PC-3 (cell line): ENCODE measurements around the gene WEE2. TPM values are rescaled to one million over a fixed set of nuclear protein-coding genes. Genes with fewer than 3 reads are reported as not detected.
A peak's percentile ranks its signal among the peaks of the same experiment; 100 is the strongest.

Experiments used
- ATAC-seq: fragments of 200-7000 bp; cut with Tn5 transposase; 2 replicates; pipeline ENCODE4 v1.9.1; 2020; ENCODE audit warnings: mild to moderate bottlenecking, moderate library complexity
- BruUV-seq: library from RNA; stranded (reverse); fragments of 400-500 nt; replicated peaks from 2 replicates; lab custom pipeline; 2021; lab: Mats Ljungman, UMichigan
- CTCF ChIA-PET: fragments of 300-600 bp; sonication (Branson Sonifier 250); formaldehyde crosslinking; loops from one replicate; lab custom pipeline; 2022; ENCODE audit warnings: antibody characterized with exemption; lab: Charles Lee
- POLR2A ChIA-PET: fragments of 300-600 bp; sonication (Branson Sonifier 250); formaldehyde crosslinking; loops from one replicate; lab custom pipeline; 2022; ENCODE audit warnings: antibody characterized with exemption; ENCODE audit not compliant: unreplicated experiment; lab: Charles Lee
- DNase-seq: peaks from one replicate; pipeline ENCODE4 v3.0.0-alpha.2; 2015
- H2AFZ ChIP-seq: fragments of 300-600 bp; sonication (generic); 2 replicates; pipeline ENCODE4 v1.6.0; 2016; ENCODE audit warnings: antibody characterized with exemption, low read length
- H3F3A ChIP-seq: fragments of 300-600 bp; sonication (generic); one replicate; pipeline ENCODE4 v1.6.0; 2017; ENCODE audit warnings: antibody characterized with exemption, low read length, control low read depth, mild to moderate bottlenecking; ENCODE audit not compliant: unreplicated experiment
- H3K27ac ChIP-seq: fragments of 300-600 bp; sonication (generic); 2 replicates; pipeline ENCODE4 v1.5.1; 2016; ENCODE audit warnings: mild to moderate bottlenecking, low read length
- H3K27me3 ChIP-seq: fragments of 300-600 bp; sonication (generic); 2 replicates; pipeline ENCODE4 v1.6.1; 2016; ENCODE audit warnings: low read length, mixed read lengths
- H3K36me3 ChIP-seq: fragments of 300-600 bp; sonication (generic); 2 replicates; pipeline ENCODE4 v1.6.1; 2016; ENCODE audit warnings: low read depth, mixed run types, low read length, mixed read lengths
- H3K4me1 ChIP-seq: fragments of 300-600 bp; sonication (generic); 2 replicates; pipeline ENCODE4 v1.5.1; 2016; ENCODE audit warnings: low read length; ENCODE audit not compliant: insufficient read depth
- H3K4me2 ChIP-seq: fragments of 300-600 bp; sonication (generic); 2 replicates; pipeline ENCODE4 v1.6.0; 2016; ENCODE audit warnings: low read length
- H3K4me3 ChIP-seq: fragments of 300-600 bp; sonication (generic); 2 replicates; pipeline ENCODE4 v1.5.1; 2016; ENCODE audit warnings: mild to moderate bottlenecking, low read length, mixed read lengths
- H3K79me2 ChIP-seq: fragments of 300-600 bp; sonication (generic); 2 replicates; pipeline ENCODE4 v1.6.1; 2017; ENCODE audit warnings: low read length, mixed read lengths
- H3K9ac ChIP-seq: fragments of 300-600 bp; sonication (generic); 2 replicates; pipeline ENCODE4 v1.6.0; 2016; ENCODE audit warnings: mild to moderate bottlenecking, low read length
- H3K9me2 ChIP-seq: fragments of 300-600 bp; sonication (generic); replicated peaks from 2 replicates; pipeline ENCODE4 v1.6.1; 2016; ENCODE audit warnings: mixed run types, low read length, mixed read lengths
- H3K9me3 ChIP-seq: fragments of 300-600 bp; sonication (generic); 2 replicates; pipeline ENCODE4 v1.6.1; 2016; ENCODE audit warnings: low read length, mixed read lengths
- H4K20me1 ChIP-seq: fragments of 300-600 bp; sonication (generic); 2 replicates; pipeline ENCODE4 v1.6.1; 2016; ENCODE audit warnings: low read length, mixed read lengths
- EZH2 ChIP-seq: fragments of 300-600 bp; sonication (generic); IDR thresholded peaks from one replicate; pipeline ENCODE4 v1.6.1; 2017; ENCODE audit warnings: antibody characterized with exemption, mild to moderate bottlenecking, low read length; ENCODE audit not compliant: unreplicated experiment
- EZH2phosphoT487 ChIP-seq: fragments of 300-600 bp; sonication (generic); IDR thresholded peaks from 2 replicates; pipeline ENCODE4 v1.6.1; 2018; ENCODE audit warnings: mild to moderate bottlenecking, antibody characterized with exemption, low read length, borderline replicate concordance
- intact Hi-C: fragments of 100-400 bp; cut with micrococcal nuclease; formaldehyde crosslinking; loops from 2 replicates; pipeline ENCODE4 v1.9.0; 2023
- total RNA-seq: library from RNA; depleted of rRNA; stranded (reverse); fragments of >200 nt; gene quantifications from 2 replicates; pipeline ENCODE4 v1.2.3, GENCODE V29; 2014
- TF ChIP-seq, protein P1 (sequence below): fragments of 300-600 bp; sonication (generic); conservative IDR thresholded peaks from 2 replicates; pipeline ENCODE4 v1.5.1; 2017; ENCODE audit warnings: antibody characterized with exemption, low read depth, mild to moderate bottlenecking, low read length

The WEE2 gene
- total RNA-seq, 1 experiment from 2014 or later, result not detected

DNA sequence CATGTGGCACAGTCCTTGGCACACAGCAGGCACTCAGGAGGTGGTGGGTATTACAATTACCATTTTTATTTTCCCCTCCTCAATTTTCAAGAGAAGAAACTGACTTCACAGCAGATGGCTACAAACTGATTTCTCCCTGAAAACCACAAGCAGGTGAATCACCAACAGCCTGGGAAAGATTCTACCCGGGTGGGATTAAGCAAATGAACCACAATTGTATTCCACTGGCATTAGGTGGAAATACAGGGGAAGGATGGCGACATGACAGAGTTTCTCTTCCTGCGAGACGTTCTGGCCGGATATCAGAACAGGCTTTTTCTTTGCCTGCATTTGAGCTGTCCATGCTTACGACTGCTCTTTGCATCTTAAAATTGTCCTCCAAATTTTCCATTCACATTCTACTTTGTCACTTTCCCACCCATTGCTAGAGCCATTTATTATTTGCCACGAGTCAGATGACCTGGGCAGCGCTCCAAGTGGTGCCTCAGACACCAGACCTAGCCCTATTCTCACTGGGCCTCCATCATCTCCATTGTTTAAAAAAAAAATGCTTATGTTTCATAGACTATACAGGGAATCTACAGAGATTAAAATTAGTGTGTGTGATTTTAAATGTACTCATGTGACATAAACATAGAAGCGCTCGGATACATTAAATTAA, 10.8 kb upstream of the WEE2 start:
- Histone ChIP-seq H4K20me1 (no peaks in the 10 kb centered on the region), H3K79me2 (peaks cover 59% of the 10 kb centered on the region), H3K9me2 (no peaks in the 10 kb centered on the region), H3K4me2 (peak overlapping the region; percentile 76), H3F3A (no peaks in the 10 kb centered on the region), H3K36me3 (no peaks in the 10 kb centered on the region), H3K9me3 (no peaks in the 10 kb centered on the region), H3K4me3 (peak overlapping the region; percentile 37; the same call in 1 of the 2 replicates), H2AFZ (0 out of 2 replicates have a peak overlapping the region, but pooled peaks have one; percentile 33), H3K9ac (peak overlapping the region; percentile 31), H3K4me1 (peaks cover 44% of the 10 kb centered on the region), H3K27me3 (no peaks in the 10 kb centered on the region), H3K27ac (peak overlapping the region; percentile 86)
- ChIA-PET CTCF (interaction anchor here (1.8 kb wide), 1 partner anchor 13 kb away, joined by 4 read pairs; no protein-coding TSS in a partner anchor), POLR2A (no interaction called here)
- BruUV-seq, result no TSS peak
- intact Hi-C loops, result loop anchor here (5.0 kb wide), 1 partner anchor 45 kb away; no protein-coding TSS in a partner anchor
- DNase-seq (peak; percentile 81), ATAC-seq (peak; percentile 14)
- no peak for TF ChIP-seq EZH2phosphoT487
- no peak for TF ChIP-seq EZH2
- TF ChIP-seq, protein P1, sequence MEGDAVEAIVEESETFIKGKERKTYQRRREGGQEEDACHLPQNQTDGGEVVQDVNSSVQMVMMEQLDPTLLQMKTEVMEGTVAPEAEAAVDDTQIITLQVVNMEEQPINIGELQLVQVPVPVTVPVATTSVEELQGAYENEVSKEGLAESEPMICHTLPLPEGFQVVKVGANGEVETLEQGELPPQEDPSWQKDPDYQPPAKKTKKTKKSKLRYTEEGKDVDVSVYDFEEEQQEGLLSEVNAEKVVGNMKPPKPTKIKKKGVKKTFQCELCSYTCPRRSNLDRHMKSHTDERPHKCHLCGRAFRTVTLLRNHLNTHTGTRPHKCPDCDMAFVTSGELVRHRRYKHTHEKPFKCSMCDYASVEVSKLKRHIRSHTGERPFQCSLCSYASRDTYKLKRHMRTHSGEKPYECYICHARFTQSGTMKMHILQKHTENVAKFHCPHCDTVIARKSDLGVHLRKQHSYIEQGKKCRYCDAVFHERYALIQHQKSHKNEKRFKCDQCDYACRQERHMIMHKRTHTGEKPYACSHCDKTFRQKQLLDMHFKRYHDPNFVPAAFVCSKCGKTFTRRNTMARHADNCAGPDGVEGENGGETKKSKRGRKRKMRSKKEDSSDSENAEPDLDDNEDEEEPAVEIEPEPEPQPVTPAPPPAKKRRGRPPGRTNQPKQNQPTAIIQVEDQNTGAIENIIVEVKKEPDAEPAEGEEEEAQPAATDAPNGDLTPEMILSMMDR, result no peak

DNA sequence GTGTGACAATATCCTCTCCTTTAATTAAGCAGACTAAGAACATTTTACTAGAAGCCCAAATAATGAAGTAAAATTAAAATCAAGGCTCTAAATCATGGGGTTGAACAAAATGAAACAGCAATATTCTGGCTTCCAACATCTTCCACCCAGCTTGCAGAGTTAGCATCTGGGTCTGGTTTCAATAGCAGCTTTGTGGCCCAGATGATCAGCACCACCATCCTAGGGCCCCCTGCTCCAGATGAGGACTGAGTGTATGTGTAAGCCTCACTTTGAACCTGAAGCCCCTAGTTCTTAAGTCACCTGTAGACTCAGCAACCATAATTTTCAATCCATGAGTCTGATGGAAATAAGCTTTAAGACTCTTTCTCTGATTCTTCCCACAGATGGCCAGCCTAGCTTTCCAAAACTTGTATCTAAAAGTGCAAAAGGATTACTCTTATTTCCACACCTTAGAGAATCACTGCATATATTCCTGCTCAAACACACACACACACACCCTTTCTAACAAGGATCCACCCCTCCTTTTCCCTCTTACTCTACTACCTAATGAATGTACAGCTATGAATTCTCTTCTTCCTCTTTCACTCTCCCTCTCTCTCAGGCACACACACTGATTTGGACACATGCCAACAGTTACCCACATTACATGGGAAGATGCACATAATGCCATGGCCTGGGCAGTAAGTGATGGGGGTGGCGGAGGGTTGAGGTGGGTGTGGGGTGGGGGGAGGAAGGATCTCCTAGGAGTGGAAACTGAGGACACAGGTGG, 9.7 kb upstream of the WEE2 start:
- intact Hi-C loops, result loop anchor here (5.0 kb wide), 1 partner anchor 46 kb away; no protein-coding TSS in a partner anchor
- Histone ChIP-seq H4K20me1 (no peaks in the 10 kb centered on the region), H3K79me2 (peaks cover 54% of the 10 kb centered on the region), H3K4me3 (no peak overlapping the region), H3K9me2 (no peaks in the 10 kb centered on the region), H2AFZ (no peak overlapping the region), H3K27me3 (no peaks in the 10 kb centered on the region), H3K27ac (peak overlapping the region; percentile 86), H3K9ac (peak overlapping the region; percentile 18; the same call in 1 of the 2 replicates), H3K4me1 (peaks cover 54% of the 10 kb centered on the region), H3K36me3 (no peaks in the 10 kb centered on the region), H3K9me3 (no peaks in the 10 kb centered on the region), H3K4me2 (peak overlapping the region; percentile 76), H3F3A (no peaks in the 10 kb centered on the region)
- ChIA-PET CTCF (no interaction called here), POLR2A (interaction anchor here (0.6 kb wide), 1 partner anchor 39 kb away, joined by 7 read pairs; no protein-coding TSS in a partner anchor)
- DNase-seq (no peak), ATAC-seq (no peak)
- BruUV-seq, result no TSS peak
- TF ChIP-seq EZH2phosphoT487, result no peak
- TF ChIP-seq EZH2, result no peak
- TF ChIP-seq, protein P1, result no peak
